Breast epithelium (tissue), 4 donors: ENCODE results near the gene MEIKIN. TPM values are rescaled to one million over a fixed set of nuclear protein-coding genes. Genes with fewer than 3 reads are reported as not detected.

Experiments used
- DNase-seq, 2 donors: peaks; one replicate each; pipeline ENCODE4 v3.0.0-alpha.2; 2019; ENCODE audit warnings: low spot score in 2 of 2
- H3K27ac ChIP-seq, 2 donors: fragments of 200-600 bp; sonication (generic) in 1 of 2; one replicate each; pipeline ENCODE4 v1.5.1; 2016 to 2019; ENCODE audit warnings: mild to moderate bottlenecking in 1 of 2
- H3K27me3 ChIP-seq, 2 donors: fragments of 200-600 bp; sonication (generic) in 1 of 2; one replicate each; pipeline versions ENCODE4 v1.5.1 to v1.6.0; 2017 to 2019; ENCODE audit warnings: control low read depth in 1 of 2, mild to moderate bottlenecking in 1 of 2
- H3K36me3 ChIP-seq: fragments of 200-600 bp; one replicate; pipeline ENCODE4 v1.5.1; 2019
- H3K4me1 ChIP-seq, 2 donors: fragments of 200-600 bp; sonication (generic); one replicate each; pipeline ENCODE4 v1.5.1; 2016 to 2019; ENCODE audit warnings: control low read depth in 1 of 2
- H3K4me3 ChIP-seq, 3 donors: fragments of 200-600 bp; sonication (generic); 1 replicate in 2 of 3; 2 replicates in 1 of 3; pipeline ENCODE4 v1.5.1; 2016 to 2019; ENCODE audit warnings: mild to moderate bottlenecking in 3 of 3, moderate library complexity in 2 of 3
- H3K9me3 ChIP-seq, 2 donors: fragments of 200-600 bp; sonication (generic) in 1 of 2; one replicate each; pipeline ENCODE4 v1.5.1; 2016 to 2019; ENCODE audit warnings: control low read depth in 1 of 2
- CTCF ChIP-seq, 3 donors: fragments of 450-650 bp; IDR thresholded peaks; one replicate each; pipeline ENCODE4 v1.5.1; 2016 to 2017; ENCODE audit warnings: antibody characterized with exemption in 3 of 3, mild to moderate bottlenecking in 3 of 3, moderate library complexity in 3 of 3
- POLR2A ChIP-seq: fragments of 450-650 bp; IDR thresholded peaks from one replicate; pipeline ENCODE4 v1.6.1; 2016; ENCODE audit warnings: antibody characterized with exemption, mild to moderate bottlenecking, moderate library complexity
- POLR2AphosphoS5 ChIP-seq, 3 donors: sonication (generic); formaldehyde crosslinking; IDR thresholded peaks; one replicate each; pipeline ENCODE4 v1.6.1; 2017; ENCODE audit warnings: antibody characterized with exemption in 3 of 3
- intact Hi-C: fragments of 100-400 bp; cut with DNase I; formaldehyde crosslinking; loops from one replicate; pipeline ENCODE4 v1.15.1; 2023; ENCODE audit warnings: low total_unique reads
- total RNA-seq, 3 donors: library from RNA; depleted of rRNA; stranded (reverse); fragments of >200 nt; gene quantifications; one replicate each; pipeline ENCODE4 v1.1.0, GENCODE V29; 2016

Gene MEIKIN
- total RNA-seq, 3 donors from 2014 or later = not detected

- TF ChIP-seq CTCF (IDR thresholded peaks at IDR 0.05) = no peak
- no peak for TF ChIP-seq POLR2A
- TF ChIP-seq POLR2AphosphoS5 (IDR thresholded peaks at IDR 0.05) = no peak
- Histone ChIP-seq H3K4me3 (no peak overlapping the region), H3K36me3 (no peaks in the 10 kb centered on the region), H3K9me3 (no peaks in the 10 kb centered on the region), H3K27ac (no peak overlapping the region), H3K27me3 (no peaks in the 10 kb centered on the region), H3K4me1 (no peaks in the 10 kb centered on the region)
- intact Hi-C loops = no loop called here
- DNase-seq = no peak
Measured at GRCh38 chr5:131757830-131758519, 187.5 kb downstream of the MEIKIN start.

Other genes with a start within 250 kb of the MEIKIN start
- 10 to 100 TPM; 60.3 to 96.3 (median 70.9) TPM for gene FNIP1, start 148.6 kb downstream of the MEIKIN start, total RNA-seq
- gene ACSL6, start 66.0 kb upstream of the MEIKIN start, total RNA-seq = 1 to 10 TPM in 1 of 3 donors, under 1 TPM in 2; 0.32 to 1.8 (median 0.33) TPM
- gene IL3, start 115.0 kb upstream of the MEIKIN start, total RNA-seq = not detected
- gene CSF2, start 128.1 kb upstream of the MEIKIN start, total RNA-seq = not detected